Glutamatergic neuron (in vitro differentiated cells): Measurements from ENCODE around the gene HMGN2. TPM values are rescaled to one million over a fixed set of nuclear protein-coding genes. Genes with fewer than 3 reads are reported as not detected.

ENCODE experiments used
- DNase-seq: peaks from one replicate; pipeline ENCODE4 v3.0.0; 2022
- H3K27ac Mint-ChIP-seq: one replicate; pipeline ENCODE4 v1.8.0; 2020; ENCODE audit warnings: mild to moderate bottlenecking, mixed read lengths, inconsistent platforms; ENCODE audit not compliant: unreplicated experiment
- H3K27me3 Mint-ChIP-seq: one replicate; pipeline ENCODE4 v1.8.0; 2020; ENCODE audit warnings: mild to moderate bottlenecking, moderate library complexity, mixed read lengths, inconsistent platforms; ENCODE audit not compliant: unreplicated experiment
- H3K36me3 Mint-ChIP-seq: one replicate; pipeline ENCODE4 v1.8.0; 2020; ENCODE audit warnings: mild to moderate bottlenecking, mixed read lengths, inconsistent platforms; ENCODE audit not compliant: unreplicated experiment
- H3K4me1 Mint-ChIP-seq: one replicate; pipeline ENCODE4 v1.8.0; 2020; ENCODE audit warnings: mild to moderate bottlenecking, low read depth, mixed read lengths, inconsistent platforms; ENCODE audit not compliant: unreplicated experiment
- H3K4me3 Mint-ChIP-seq: one replicate; pipeline ENCODE4 v1.8.0; 2020; ENCODE audit warnings: mild to moderate bottlenecking, mixed read lengths, inconsistent platforms; ENCODE audit not compliant: unreplicated experiment
- H3K9me3 Mint-ChIP-seq: one replicate; pipeline ENCODE4 v1.8.0; 2020; ENCODE audit warnings: mild to moderate bottlenecking, moderate library complexity, mixed read lengths, inconsistent platforms; ENCODE audit not compliant: unreplicated experiment
- CTCF ChIP-seq: fragments of 200-600 bp; sonication (generic); IDR thresholded peaks from one replicate; pipeline ENCODE4 v1.5.0; 2021; ENCODE audit not compliant: partially characterized antibody, unreplicated experiment
- total RNA-seq: library from RNA; stranded (reverse); fragmentation: NEBNext Ultra II Directional; extraction: Animal tissue kit (Norgen Biotek cat#: 25700); gene quantifications from one replicate; pipeline ENCODE4 v1.2.1, GENCODE V29; 2021; ENCODE audit not compliant: unreplicated experiment

HMGN2 gene
- total RNA-seq, 1 donor from 2014 or later: 187 TPM

- H3K36me3 Mint-ChIP-seq: no peaks in the 10 kb centered on the region
- peak overlapping the region; percentile 12 for H3K27ac Mint-ChIP-seq
- no peak for DNase-seq
- H3K27me3 Mint-ChIP-seq: peaks cover 6% of the 10 kb centered on the region
- TF ChIP-seq CTCF: no peak
- no peak overlapping the region for H3K4me3 Mint-ChIP-seq
- H3K9me3 Mint-ChIP-seq: peaks cover 6% of the 10 kb centered on the region
- peaks cover 15% of the 10 kb centered on the region for H3K4me1 Mint-ChIP-seq
Observed at GRCh38 chr1:26475989-26476388, 3.7 kb downstream of the HMGN2 start.

DNA sequence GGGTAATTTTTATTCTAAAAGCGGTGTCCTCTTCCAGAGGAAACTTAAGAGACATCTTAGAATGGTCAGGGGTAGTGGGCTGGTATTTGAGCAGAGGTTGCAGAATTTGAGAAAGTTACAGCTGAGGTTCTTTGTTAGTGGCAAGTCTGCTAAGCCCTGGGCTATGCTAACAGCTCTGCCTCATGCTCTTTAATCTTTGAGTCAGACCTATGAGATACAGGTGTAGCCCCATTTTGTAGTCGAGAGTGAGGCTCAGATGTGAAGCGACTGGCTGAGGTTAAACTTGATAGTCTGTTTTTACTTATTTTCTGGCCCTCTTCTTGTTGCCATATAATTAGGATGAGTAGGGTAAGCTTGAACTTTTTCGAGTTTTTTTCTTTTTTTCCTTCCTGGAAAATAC, 4.7 kb downstream of the HMGN2 start:
- peaks cover 4% of the 10 kb centered on the region for H3K27me3 Mint-ChIP-seq
- no peak for DNase-seq
- no peak overlapping the region for H3K4me3 Mint-ChIP-seq
- no peaks in the 10 kb centered on the region for H3K36me3 Mint-ChIP-seq
- peaks cover 15% of the 10 kb centered on the region for H3K4me1 Mint-ChIP-seq
- TF ChIP-seq CTCF: no peak
- H3K9me3 Mint-ChIP-seq: peaks cover 3% of the 10 kb centered on the region
- H3K27ac Mint-ChIP-seq: no peak overlapping the region

GRCh38 chr1:26477446-26478152, 5.4 kb downstream of the HMGN2 start:
- no peak for DNase-seq
- Mint-ChIP-seq H3K27ac (no peak overlapping the region), H3K9me3 (peaks cover 3% of the 10 kb centered on the region), H3K36me3 (no peaks in the 10 kb centered on the region), H3K27me3 (peaks cover 4% of the 10 kb centered on the region), H3K4me1 (peaks cover 15% of the 10 kb centered on the region), H3K4me3 (no peak overlapping the region)
- TF ChIP-seq CTCF: no peak

DNA sequence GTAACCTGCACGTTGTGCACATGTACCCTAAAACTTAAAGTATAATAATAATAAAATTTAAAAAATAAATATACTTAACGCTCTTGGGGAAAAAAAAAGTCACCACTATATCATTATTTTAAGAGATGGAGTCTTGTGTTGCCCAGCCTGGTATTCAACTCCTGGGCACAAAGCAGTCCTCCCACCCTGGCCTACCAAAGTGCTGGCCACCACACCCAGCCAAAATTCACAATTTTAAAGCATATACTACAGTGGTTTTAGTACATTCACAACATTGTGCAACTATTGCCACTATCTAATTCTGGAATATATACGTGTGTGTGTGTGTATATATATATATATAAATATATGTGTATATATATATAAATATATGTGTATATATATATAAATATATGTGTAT, 5.9 kb downstream of the HMGN2 start:
- Mint-ChIP-seq H3K27ac (no peak overlapping the region), H3K9me3 (peaks cover 3% of the 10 kb centered on the region), H3K4me3 (no peak overlapping the region), H3K4me1 (peaks cover 15% of the 10 kb centered on the region), H3K27me3 (peaks cover 3% of the 10 kb centered on the region), H3K36me3 (no peaks in the 10 kb centered on the region)
- no peak for TF ChIP-seq CTCF
- DNase-seq: no peak

GRCh38 chr1:26478988-26479387, 6.7 kb downstream of the HMGN2 start:
- DNase-seq: no peak
- Mint-ChIP-seq H3K27ac (no peak overlapping the region), H3K4me1 (peaks cover 7% of the 10 kb centered on the region), H3K4me3 (no peak overlapping the region), H3K27me3 (peaks cover 2% of the 10 kb centered on the region), H3K9me3 (no peaks in the 10 kb centered on the region), H3K36me3 (no peaks in the 10 kb centered on the region)
- no peak for TF ChIP-seq CTCF
